ENCODE measurements around the gene SH3BP2. TPM values are rescaled to one million over a fixed set of nuclear protein-coding genes. Genes with fewer than 3 reads are reported as not detected.

The SH3BP2 gene
- total RNA-seq, 6 experiments from 2014 or later: 17.6 to 25.4 (median 20.5) TPM

DNA sequence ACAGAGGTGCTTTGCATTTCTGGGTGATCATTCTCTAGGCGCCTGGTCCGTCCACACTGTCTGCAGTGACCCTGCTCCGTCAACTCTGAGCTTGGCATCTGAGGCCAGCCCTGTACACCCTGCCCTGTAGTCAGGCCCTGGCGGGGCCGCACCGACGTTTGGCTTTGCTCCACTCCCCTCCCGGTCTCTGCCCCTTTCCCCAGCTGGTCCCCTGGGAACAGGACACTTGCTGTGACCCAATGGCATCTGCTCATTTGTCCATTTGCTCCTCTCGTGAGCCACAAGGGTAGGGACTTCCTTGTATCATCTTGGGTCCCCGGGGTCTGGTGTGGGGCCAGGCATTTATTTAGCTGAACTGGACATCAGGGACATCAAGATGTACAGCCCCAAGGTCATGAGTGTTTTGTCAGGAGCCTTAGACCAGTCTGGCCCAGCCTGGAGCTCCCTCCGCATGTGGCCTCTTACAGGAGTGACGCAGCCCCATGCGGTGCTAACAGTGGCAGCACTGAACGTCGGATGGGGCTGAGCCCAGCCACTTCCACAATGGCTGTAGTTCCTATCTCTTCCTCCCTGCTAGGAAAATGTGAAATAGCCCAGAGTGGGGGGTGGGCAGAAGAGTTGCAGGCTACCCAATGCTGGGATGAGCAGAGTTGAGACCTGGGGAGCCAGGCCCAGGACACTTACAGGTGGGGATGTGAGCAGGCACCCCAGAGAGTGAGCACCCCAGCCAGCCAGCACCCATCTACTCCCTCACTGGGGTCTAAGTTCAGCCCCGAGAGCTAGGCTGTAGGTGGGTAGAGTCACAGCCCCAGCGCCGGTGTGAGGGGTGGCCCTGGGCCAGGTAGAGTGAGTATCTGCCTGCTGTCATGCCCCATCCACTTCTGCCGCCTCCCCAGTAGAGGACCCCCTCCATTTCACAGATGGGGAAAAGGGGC is 2.0 kb upstream of the SH3BP2 start:
- Mint-ChIP-seq H3K36me3 (ENCODE audit: low read depth) (no peaks in the 10 kb centered on the region), H3K27me3 (ENCODE audit: insufficient read depth) (no peaks in the 10 kb centered on the region; the same call in 1 of the 2 replicates), H3K27ac (no peak overlapping the region), H3K4me3 (no peak overlapping the region), H3K9me3 (no peaks in the 10 kb centered on the region), H3K4me1 (ENCODE audit: low read depth) (peaks cover 22% of the 10 kb centered on the region)
- TF ChIP-seq, protein P1, sequence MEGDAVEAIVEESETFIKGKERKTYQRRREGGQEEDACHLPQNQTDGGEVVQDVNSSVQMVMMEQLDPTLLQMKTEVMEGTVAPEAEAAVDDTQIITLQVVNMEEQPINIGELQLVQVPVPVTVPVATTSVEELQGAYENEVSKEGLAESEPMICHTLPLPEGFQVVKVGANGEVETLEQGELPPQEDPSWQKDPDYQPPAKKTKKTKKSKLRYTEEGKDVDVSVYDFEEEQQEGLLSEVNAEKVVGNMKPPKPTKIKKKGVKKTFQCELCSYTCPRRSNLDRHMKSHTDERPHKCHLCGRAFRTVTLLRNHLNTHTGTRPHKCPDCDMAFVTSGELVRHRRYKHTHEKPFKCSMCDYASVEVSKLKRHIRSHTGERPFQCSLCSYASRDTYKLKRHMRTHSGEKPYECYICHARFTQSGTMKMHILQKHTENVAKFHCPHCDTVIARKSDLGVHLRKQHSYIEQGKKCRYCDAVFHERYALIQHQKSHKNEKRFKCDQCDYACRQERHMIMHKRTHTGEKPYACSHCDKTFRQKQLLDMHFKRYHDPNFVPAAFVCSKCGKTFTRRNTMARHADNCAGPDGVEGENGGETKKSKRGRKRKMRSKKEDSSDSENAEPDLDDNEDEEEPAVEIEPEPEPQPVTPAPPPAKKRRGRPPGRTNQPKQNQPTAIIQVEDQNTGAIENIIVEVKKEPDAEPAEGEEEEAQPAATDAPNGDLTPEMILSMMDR (IDR thresholded peaks at IDR 0.05): no peak
- no peak for DNase-seq

DNA sequence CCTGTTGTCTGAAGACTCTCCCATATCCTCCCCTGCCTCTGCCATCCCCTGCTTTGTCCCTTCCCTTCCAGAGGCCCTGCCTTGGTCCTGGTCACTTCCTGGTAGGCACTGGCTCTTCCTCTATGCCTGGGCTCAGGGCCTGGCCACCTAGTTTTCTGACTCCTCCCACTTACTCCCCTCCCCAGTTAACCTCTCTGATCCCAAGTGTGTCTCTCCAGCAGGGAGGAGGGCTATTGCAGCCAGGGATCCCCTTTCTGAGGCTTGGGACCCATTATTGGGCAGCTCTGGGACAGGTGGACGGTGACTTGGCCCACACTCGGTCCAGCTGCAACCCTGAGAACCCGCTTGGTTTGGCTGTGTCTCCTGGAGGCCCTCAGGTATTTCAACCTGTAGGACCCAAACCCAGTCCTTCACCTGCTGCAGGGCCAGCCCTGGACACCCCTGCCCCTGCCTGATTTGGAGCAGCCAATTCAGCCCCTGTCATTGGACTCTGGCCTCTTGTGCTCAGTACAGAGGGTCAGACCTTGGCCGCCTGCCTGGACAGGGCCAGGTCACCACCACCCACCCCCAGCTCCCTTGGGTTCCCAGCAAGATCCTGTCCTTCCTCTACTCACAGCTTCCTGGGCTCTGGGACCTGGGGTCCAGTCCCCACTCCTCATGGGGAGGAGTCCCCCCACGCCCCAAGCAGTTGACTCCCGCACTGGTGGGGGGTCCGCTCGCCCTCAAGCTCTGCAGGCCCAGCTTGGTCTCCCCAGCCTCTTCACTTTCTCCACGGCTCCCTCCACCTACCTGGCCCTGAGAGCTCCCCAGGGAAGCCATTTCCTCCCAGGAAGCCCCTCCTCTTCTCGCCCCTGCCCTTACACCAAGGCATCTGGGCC is 1.1 kb upstream of the SH3BP2 start:
- Mint-ChIP-seq H3K36me3 (ENCODE audit: low read depth) (no peaks in the 10 kb centered on the region), H3K4me1 (ENCODE audit: low read depth) (peaks cover 31% of the 10 kb centered on the region), H3K27me3 (ENCODE audit: insufficient read depth) (no peaks in the 10 kb centered on the region; the same call in 1 of the 2 replicates), H3K4me3 (no peak overlapping the region), H3K27ac (no peak overlapping the region), H3K9me3 (no peaks in the 10 kb centered on the region)
- TF ChIP-seq, protein P1 (IDR thresholded peaks at IDR 0.05): no peak
- no peak for DNase-seq

DNA sequence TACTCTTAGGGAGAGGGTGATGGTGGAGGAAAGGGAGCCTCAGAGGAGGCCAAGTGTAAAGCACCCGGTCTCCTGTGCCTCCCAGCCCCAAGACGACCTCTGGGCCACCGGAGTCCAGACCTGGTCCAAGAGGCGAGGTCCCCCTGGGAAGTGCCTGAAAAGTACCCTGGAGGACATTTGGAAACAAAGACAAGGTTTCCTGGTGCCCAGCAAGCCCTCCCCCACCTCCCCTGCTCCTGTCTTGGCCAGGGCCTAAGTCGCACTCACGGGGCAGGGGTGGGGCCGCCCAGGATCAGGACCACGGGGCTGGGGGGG is 532 bp upstream of the SH3BP2 start:
- TF ChIP-seq, protein P1 (IDR thresholded peaks at IDR 0.05): no peak
- Mint-ChIP-seq H3K36me3 (ENCODE audit: low read depth) (no peaks in the 10 kb centered on the region), H3K4me3 (no peak overlapping the region; the same call in 1 of the 2 replicates), H3K27me3 (ENCODE audit: insufficient read depth) (no peaks in the 10 kb centered on the region; the same call in 1 of the 2 replicates), H3K9me3 (no peaks in the 10 kb centered on the region), H3K27ac (no peak overlapping the region), H3K4me1 (ENCODE audit: low read depth) (peaks cover 36% of the 10 kb centered on the region)
- DNase-seq: no peak

DNA sequence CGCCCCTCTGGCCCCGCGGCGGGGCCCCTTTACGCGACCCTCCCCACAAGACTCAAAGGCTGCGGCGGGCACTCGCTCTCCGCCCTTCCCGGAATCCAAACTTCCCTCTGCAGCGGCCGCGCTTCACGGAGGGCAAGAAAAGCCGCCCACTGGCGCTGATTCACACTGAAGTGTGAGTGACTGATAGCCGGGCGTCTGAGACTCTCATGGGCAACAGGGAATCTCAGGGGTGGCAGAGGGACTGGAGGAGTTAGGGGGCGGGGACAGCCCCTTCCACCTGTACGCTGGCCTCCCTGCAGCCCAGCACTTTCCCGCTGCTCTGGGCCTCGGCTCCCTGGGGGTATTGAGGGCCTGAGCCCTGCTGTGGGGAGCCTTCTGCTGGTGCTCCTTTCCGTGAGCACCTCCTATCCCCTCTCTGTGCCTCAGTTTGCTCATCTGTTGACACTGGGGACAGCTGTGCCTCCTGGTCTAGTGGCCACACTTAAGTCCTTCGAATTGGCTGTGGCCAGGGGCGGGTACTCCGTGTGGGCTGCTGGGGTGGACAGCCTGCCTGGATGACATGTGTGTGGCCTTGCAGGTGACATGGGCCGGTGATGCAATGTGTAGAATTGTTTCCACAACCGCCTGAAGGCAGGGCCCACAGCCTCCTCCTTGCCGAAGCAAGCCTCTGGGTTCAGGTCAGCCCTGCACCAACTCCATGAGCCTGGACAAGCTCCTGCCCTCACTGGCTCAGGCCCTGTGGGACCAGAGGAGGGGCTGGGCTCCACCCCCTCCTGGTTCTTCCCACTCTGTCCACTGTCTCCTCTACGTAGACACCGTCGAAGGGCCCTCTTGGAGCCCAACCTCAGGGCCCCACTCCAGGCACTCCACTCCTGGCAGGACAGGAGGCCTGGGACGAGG is 951 bp downstream of the SH3BP2 start:
- H3K4me1 Mint-ChIP-seq (ENCODE audit: low read depth): peaks cover 50% of the 10 kb centered on the region
- H3K9me3 Mint-ChIP-seq: no peaks in the 10 kb centered on the region
- peak; percentile 63 for DNase-seq
- TF ChIP-seq, protein P1 (IDR thresholded peaks at IDR 0.05): no peak
- no peaks in the 10 kb centered on the region for H3K36me3 Mint-ChIP-seq (ENCODE audit: low read depth)
- peak overlapping the region; percentile 93 for H3K27ac Mint-ChIP-seq
- H3K4me3 Mint-ChIP-seq: peak overlapping the region; percentile 88
- no peaks in the 10 kb centered on the region; the same call in 1 of the 2 replicates for H3K27me3 Mint-ChIP-seq (ENCODE audit: insufficient read depth)

Measured in HFFc6 (cell line).